ENCODE measurements around the gene FBXO10.

GRCh38 chr9:37539634-37540033 lies 36.5 kb downstream of the FBXO10 start:
- TF ChIP-seq CTCF (IDR thresholded peaks at IDR 0.05) (no peak), POLR2A (IDR thresholded peaks at IDR 0.05) (no peak)

Data from testis (tissue), 2 donors.